GM23338 (cell line): ENCODE results near the gene CPSF3. TPM values are rescaled to one million over a fixed set of nuclear protein-coding genes. Genes with fewer than 3 reads are reported as not detected.

Source experiments
- ATAC-seq: fragments of 200-7000 bp; cut with Tn5 transposase; 3 replicates; pipeline ENCODE4 v1.9.1; 2020
- DNase-seq: peaks from one replicate; pipeline ENCODE4 v3.0.0-alpha.2; 2015; ENCODE audit warnings: low spot score
- H2AFZ ChIP-seq: fragments of 200-600 bp; sonication (generic); 2 replicates; pipeline ENCODE4 v1.8.0; 2016; ENCODE audit warnings: antibody characterized with exemption, mild to moderate bottlenecking, moderate library complexity
- H3F3A ChIP-seq: fragments of 200-600 bp; sonication (generic); replicated peaks from 2 replicates; pipeline ENCODE4 v1.8.0; 2017; ENCODE audit warnings: antibody characterized with exemption, mixed run types, low read depth
- H3K27ac ChIP-seq: fragments of 200-600 bp; sonication (generic); 2 replicates; pipeline ENCODE4 v1.6.1; 2016; ENCODE audit warnings: low read depth
- H3K27me3 ChIP-seq: fragments of 200-600 bp; sonication (generic); 2 replicates; pipeline ENCODE4 v1.8.0; 2016; ENCODE audit warnings: mild to moderate bottlenecking, mixed run types, moderate library complexity; ENCODE audit not compliant: insufficient read depth
- H3K36me3 ChIP-seq: fragments of 200-600 bp; sonication (generic); 2 replicates; pipeline ENCODE4 v1.8.0; 2016; ENCODE audit warnings: mild to moderate bottlenecking; ENCODE audit not compliant: insufficient read depth
- H3K4me1 ChIP-seq: fragments of 200-600 bp; sonication (generic); 2 replicates; pipeline ENCODE4 v1.8.0; 2016; ENCODE audit warnings: mild to moderate bottlenecking, moderate library complexity; ENCODE audit not compliant: insufficient read depth
- H3K4me2 ChIP-seq: fragments of 200-600 bp; sonication (generic); 2 replicates; pipeline ENCODE4 v1.7.1; 2017; ENCODE audit warnings: mixed run types
- H3K4me3 ChIP-seq: fragments of 200-600 bp; sonication (generic); 2 replicates; pipeline ENCODE4 v1.6.1; 2016; ENCODE audit warnings: mixed run types
- H3K79me2 ChIP-seq: fragments of 200-600 bp; sonication (generic); replicated peaks from 2 replicates; pipeline ENCODE4 v1.8.0; 2017; ENCODE audit warnings: mild to moderate bottlenecking; ENCODE audit not compliant: insufficient read depth
- H3K9me2 ChIP-seq: fragments of 200-600 bp; sonication (generic); 2 replicates; pipeline ENCODE4 v1.8.0; 2017; ENCODE audit not compliant: insufficient read depth
- H4K20me1 ChIP-seq: fragments of 200-600 bp; sonication (generic); replicated peaks from 2 replicates; pipeline ENCODE4 v1.8.0; 2017; ENCODE audit warnings: mild to moderate bottlenecking; ENCODE audit not compliant: insufficient read depth
- H3K27ac Mint-ChIP-seq: 2 replicates; pipeline ENCODE4 v1.8.0; 2020; ENCODE audit warnings: inconsistent platforms, mild to moderate bottlenecking, moderate library complexity, mixed read lengths
- H3K27me3 Mint-ChIP-seq: 3 replicates; pipeline ENCODE4 v1.8.0; 2022; ENCODE audit warnings: low read depth, mild to moderate bottlenecking, moderate library complexity, mixed read lengths, inconsistent platforms; ENCODE audit not compliant: insufficient read depth, poor library complexity
- H3K36me3 Mint-ChIP-seq: 3 replicates; pipeline ENCODE4 v1.8.0; 2021; ENCODE audit warnings: low read depth, mild to moderate bottlenecking, inconsistent platforms, moderate library complexity, mixed read lengths
- H3K4me1 Mint-ChIP-seq: 3 replicates; pipeline ENCODE4 v1.8.0; 2020; ENCODE audit warnings: mild to moderate bottlenecking, inconsistent platforms, mixed read lengths
- H3K4me3 Mint-ChIP-seq: 3 replicates; pipeline ENCODE4 v1.8.0; 2021; ENCODE audit warnings: moderate library complexity, mild to moderate bottlenecking, inconsistent platforms, mixed read lengths
- H3K9me3 Mint-ChIP-seq: 3 replicates; pipeline ENCODE4 v1.8.0; 2020; ENCODE audit warnings: moderate library complexity, mild to moderate bottlenecking, inconsistent platforms, mixed read lengths
- CTCF ChIP-seq, 2 experiments: fragments of 200-600 bp in 1 of 2; sonication (generic) in 1 of 2; conservative IDR thresholded peaks; 2 replicates each; pipeline versions ENCODE4 v1.5.1 to v1.6.1; 2016 to 2017; ENCODE audit warnings: antibody characterized with exemption in 2 of 2, low read depth in 2 of 2, mild to moderate bottlenecking in 2 of 2, moderate library complexity in 1 of 2
- ETS1 ChIP-seq: IDR thresholded peaks from 2 replicates; pipeline ENCODE4 v1.6.1; 2016; ENCODE audit warnings: antibody characterized with exemption
- EZH2 ChIP-seq: fragments of 200-600 bp; sonication (generic); IDR thresholded peaks from one replicate; pipeline ENCODE4 v1.8.0; 2017; ENCODE audit warnings: antibody characterized with exemption, mild to moderate bottlenecking, low read depth; ENCODE audit not compliant: unreplicated experiment
- NANOG ChIP-seq: IDR thresholded peaks from 2 replicates; pipeline ENCODE4 v1.6.1; 2016; ENCODE audit warnings: antibody characterized with exemption, borderline replicate concordance
- POLR2AphosphoS5 ChIP-seq: IDR thresholded peaks from 2 replicates; pipeline ENCODE4 v1.6.1; 2016; ENCODE audit warnings: antibody characterized with exemption, low read depth
- REST ChIP-seq: IDR thresholded peaks from one replicate; pipeline ENCODE4 v1.6.1; 2018; ENCODE audit warnings: antibody characterized with exemption; ENCODE audit not compliant: unreplicated experiment
- STAT1 ChIP-seq: IDR thresholded peaks from one replicate; pipeline ENCODE4 v1.6.1; 2016; ENCODE audit warnings: antibody characterized with exemption; ENCODE audit not compliant: unreplicated experiment
- ZNF331 ChIP-seq: fragments of 250-450 bp; sonication (Bioruptor Pico); IDR thresholded peaks from 2 replicates; pipeline ENCODE4 v1.5.0; 2020; ENCODE audit warnings: low read depth, mild to moderate bottlenecking, moderate library complexity
- polyA plus RNA-seq: library from polyadenylated mRNA; unstranded; fragments of >200 nt; fragmentation: Nextera tagmentation; extraction: Ambion mirVana; gene quantifications from 2 replicates; pipeline ENCODE4 v1.2.1, GENCODE V29; 2016
- total RNA-seq: library from RNA; depleted of rRNA; stranded (reverse); fragments of >200 nt; shearing (Covaris generic); gene quantifications from 2 replicates; pipeline ENCODE4 v1.2.3, GENCODE V29; 2014

The CPSF3 gene
- total and polyA plus RNA-seq, 2 experiments from 2014 or later = 77.1 to 105 TPM

- TF ChIP-seq CTCF (conservative IDR thresholded peaks at IDR 0.05; ENCODE audit: low read depth in 2 of 2) = no peak
- no peak for TF ChIP-seq ETS1
- no peak for TF ChIP-seq ZNF331
These were observed 7.2 kb downstream of the CPSF3 start (continued) for GRCh38 chr2:9430316-9431293.

- H3K79me2 ChIP-seq = no peaks in the 10 kb centered on the region
- Mint-ChIP-seq H3K4me3 (no peak overlapping the region), H3K27me3 (no peaks in the 10 kb centered on the region), H3K36me3 (peaks cover 82% of the 10 kb centered on the region), H3K9me3 (no peaks in the 10 kb centered on the region), H3K4me1 (no peaks in the 10 kb centered on the region), H3K27ac (no peak overlapping the region)
- no peak overlapping the region for H3K4me2 ChIP-seq
- H2AFZ ChIP-seq = no peak overlapping the region
- ATAC-seq (no peak), DNase-seq (no peak)
- peaks cover 7% of the 10 kb centered on the region; the same call in 1 of the 2 replicates for H4K20me1 ChIP-seq
- peaks cover 68% of the 10 kb centered on the region for H3K36me3 ChIP-seq
- no peak for TF ChIP-seq POLR2AphosphoS5
- TF ChIP-seq NANOG = no peak
- no peak for TF ChIP-seq REST
- TF ChIP-seq EZH2 = no peak
- TF ChIP-seq ETS1 = no peak
- TF ChIP-seq STAT1 = no peak
- H3K27me3 ChIP-seq = no peaks in the 10 kb centered on the region
- H3K4me1 ChIP-seq = no peaks in the 10 kb centered on the region
- H3K27ac ChIP-seq = no peak overlapping the region
- H3K4me3 ChIP-seq = no peak overlapping the region
- H3F3A ChIP-seq = no peaks in the 10 kb centered on the region
- no peaks in the 10 kb centered on the region for H3K9me2 ChIP-seq
These were observed 11.0 kb downstream of the CPSF3 start for GRCh38 chr2:9434489-9434888.
